HG02798 (cell line): Measurements from ENCODE around the gene ATXN1.

Experiments
- ATAC-seq: cut with Tn5 transposase; IDR thresholded peaks from one replicate; pipeline ENCODE4 v1.9.1; 2021; ENCODE audit warnings: mild to moderate bottlenecking; ENCODE audit not compliant: unreplicated experiment, poor library complexity

Gene ATXN1

GRCh38 chr6:16493802-16494201 is 267.5 kb downstream of the ATXN1 start:
- ATAC-seq: no peak

GRCh38 chr6:16493112-16493511 is 268.1 kb downstream of the ATXN1 start:
- ATAC-seq: peak; percentile 55

- no peak for ATAC-seq
These were observed 269.5 kb downstream of the ATXN1 start for GRCh38 chr6:16491666-16492313.

GRCh38 chr6:16490616-16491015 is 270.6 kb downstream of the ATXN1 start:
- ATAC-seq: no peak

GRCh38 chr6:16488813-16489212 is 272.4 kb downstream of the ATXN1 start:
- no peak for ATAC-seq

- ATAC-seq: no peak
These were observed 273.1 kb downstream of the ATXN1 start for GRCh38 chr6:16487996-16488674.

- no peak for ATAC-seq
These were observed 274.6 kb downstream of the ATXN1 start for GRCh38 chr6:16486661-16487060.

GRCh38 chr6:16483315-16483875 is 277.9 kb downstream of the ATXN1 start:
- ATAC-seq: peak; percentile 71

GRCh38 chr6:16482702-16483314 is 278.5 kb downstream of the ATXN1 start:
- ATAC-seq: no peak

- ATAC-seq: no peak
These were observed 279.4 kb downstream of the ATXN1 start for GRCh38 chr6:16481697-16482399.

GRCh38 chr6:16480763-16481560 is 280.3 kb downstream of the ATXN1 start:
- no peak for ATAC-seq

- ATAC-seq: no peak
These were observed 283.7 kb downstream of the ATXN1 start for GRCh38 chr6:16477367-16478149.

GRCh38 chr6:16476861-16477260 is 284.4 kb downstream of the ATXN1 start:
- ATAC-seq: no peak

- ATAC-seq: no peak
These were observed 285.8 kb downstream of the ATXN1 start for GRCh38 chr6:16475494-16475781.

- ATAC-seq: no peak
These were observed 286.3 kb downstream of the ATXN1 start for GRCh38 chr6:16474772-16475493.

GRCh38 chr6:16473908-16474771 is 287.1 kb downstream of the ATXN1 start:
- no peak for ATAC-seq

GRCh38 chr6:16473184-16473907 is 287.9 kb downstream of the ATXN1 start:
- peak; percentile 51 for ATAC-seq
